Stomach (tissue), 4 donors: Measurements from ENCODE around the gene EFNA3.

Experiments used
- CTCF ChIP-seq, 7 experiments: fragments of 450-650 bp in 4 of 7; fragments of 200-600 bp in 3 of 7; sonication (generic) in 3 of 7; IDR thresholded peaks; one replicate each; pipeline ENCODE4 v1.5.1; 2016 to 2019; ENCODE audit warnings: antibody characterized with exemption in 7 of 7, control low read depth in 2 of 7, mild to moderate bottlenecking in 1 of 7
- EP300 ChIP-seq: sonication (generic); formaldehyde crosslinking; IDR thresholded peaks from one replicate; pipeline ENCODE4 v1.6.1; 2017; ENCODE audit warnings: antibody characterized with exemption
- POLR2A ChIP-seq, 4 donors: fragments of 450-650 bp; IDR thresholded peaks; one replicate each; pipeline ENCODE4 v1.6.1; 2016; ENCODE audit warnings: antibody characterized with exemption in 4 of 4, control low read depth in 2 of 4, mild to moderate bottlenecking in 1 of 4, moderate library complexity in 1 of 4

GRCh38 chr1:155134322-155134721, 55.7 kb downstream of the EFNA3 start:
- no peak for TF ChIP-seq POLR2A (IDR thresholded peaks at IDR 0.05)
- TF ChIP-seq CTCF (IDR thresholded peaks at IDR 0.05) = no peak
- TF ChIP-seq EP300 = no peak
